Activated B cell treated with CpG ODN at 0.5 μM for 24 hours (primary cell): ENCODE measurements around the gene MACROD1. TPM values are rescaled to one million over a fixed set of nuclear protein-coding genes. Genes with fewer than 3 reads are reported as not detected.

Experiments
- ATAC-seq: fragments of 200-7000 bp; cut with Tn5 transposase; one replicate; pipeline ENCODE4 v1.10.0; 2021; ENCODE audit warnings: low read depth, mild to moderate bottlenecking, moderate library complexity
- CTCF ChIA-PET: fragments of 350-600 bp; sonication (Branson Sonifier 250); formaldehyde crosslinking; loops from one replicate; lab custom pipeline; 2021; ENCODE audit warnings: antibody characterized with exemption; lab: Charles Lee
- POLR2A ChIA-PET: fragments of 350-600 bp; sonication (Branson Sonifier 250); formaldehyde crosslinking; loops from one replicate; lab custom pipeline; 2021; ENCODE audit warnings: antibody characterized with exemption; lab: Charles Lee
- DNase-seq: peaks from one replicate; pipeline ENCODE4 v3.0.0; 2022
- H3K27ac Mint-ChIP-seq: one replicate; pipeline ENCODE4 v1.8.0; 2020; ENCODE audit warnings: mixed read lengths
- H3K27me3 Mint-ChIP-seq: one replicate; pipeline ENCODE4 v1.8.0; 2021; ENCODE audit warnings: mixed read lengths
- H3K36me3 Mint-ChIP-seq: one replicate; pipeline ENCODE4 v1.8.0; 2021; ENCODE audit warnings: low read depth, mixed read lengths
- H3K4me1 Mint-ChIP-seq: one replicate; pipeline ENCODE4 v1.8.0; 2021; ENCODE audit warnings: mixed read lengths
- H3K4me3 Mint-ChIP-seq: one replicate; pipeline ENCODE4 v1.8.0; 2020; ENCODE audit warnings: mild to moderate bottlenecking, mixed read lengths
- H3K9me3 Mint-ChIP-seq: one replicate; pipeline ENCODE4 v1.8.0; 2020; ENCODE audit warnings: mixed read lengths
- CTCF ChIP-seq: fragments of 200-600 bp; IDR thresholded peaks from one replicate; pipeline ENCODE4 v1.8.0; 2022; ENCODE audit warnings: antibody characterized with exemption, mild to moderate bottlenecking
- intact Hi-C: fragments of 100-400 bp; cut with micrococcal nuclease; formaldehyde crosslinking; loops from one replicate; pipeline ENCODE4 v1.15.1; 2024
- total RNA-seq: library from RNA; stranded (reverse); gene quantifications from 2 replicates; pipeline ENCODE4 v1.2.3, GENCODE V29; 2022

MACROD1 gene
- total RNA-seq, 1 donor from 2014 or later = 4.5 TPM

DNA sequence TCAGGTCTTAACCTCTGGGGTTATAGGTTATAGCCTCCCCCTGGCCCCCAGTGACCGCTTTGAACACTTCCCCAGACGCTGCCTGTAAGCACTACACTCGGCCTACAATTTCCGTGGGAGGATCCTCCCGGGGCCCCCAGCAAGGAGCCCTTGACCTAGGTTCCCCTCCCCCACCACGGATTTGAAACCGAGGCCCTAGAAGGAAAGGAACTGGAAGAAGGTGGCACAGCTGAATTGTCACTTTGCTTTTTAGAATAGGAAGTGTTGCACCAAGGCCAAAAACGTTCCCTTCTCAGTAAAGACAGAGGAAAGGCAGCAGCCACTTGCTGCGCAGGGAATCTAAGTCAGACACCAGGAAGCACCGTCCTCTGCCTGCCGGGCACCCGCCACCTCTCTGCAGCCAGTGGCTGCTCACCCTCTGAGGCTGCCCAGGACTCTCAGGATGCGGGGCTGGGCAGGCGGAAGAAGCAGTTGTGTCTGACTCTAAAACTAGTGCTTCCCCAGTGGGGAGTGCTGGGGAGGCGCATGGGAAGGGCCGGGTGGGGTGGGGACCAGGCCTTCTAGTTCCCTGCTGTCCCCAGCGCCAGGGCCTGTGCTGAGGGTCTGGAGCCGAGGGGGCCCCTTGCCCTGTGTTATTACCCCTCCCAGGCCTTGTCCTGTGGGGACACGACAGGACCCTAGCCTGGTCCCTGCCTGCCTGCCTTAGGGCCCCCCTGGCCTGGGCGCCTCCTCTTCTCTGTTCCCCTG, 138.1 kb downstream of the MACROD1 start:
- ChIA-PET POLR2A (no interaction called here), CTCF (no interaction called here)
- no peak for ATAC-seq
- Mint-ChIP-seq H3K4me1 (no peaks in the 10 kb centered on the region), H3K36me3 (no peaks in the 10 kb centered on the region), H3K27ac (no peak overlapping the region), H3K4me3 (no peak overlapping the region), H3K9me3 (no peaks in the 10 kb centered on the region), H3K27me3 (peaks cover 28% of the 10 kb centered on the region)
- no peak for TF ChIP-seq CTCF
- DNase-seq = no peak
- intact Hi-C loops = no loop called here

DNA sequence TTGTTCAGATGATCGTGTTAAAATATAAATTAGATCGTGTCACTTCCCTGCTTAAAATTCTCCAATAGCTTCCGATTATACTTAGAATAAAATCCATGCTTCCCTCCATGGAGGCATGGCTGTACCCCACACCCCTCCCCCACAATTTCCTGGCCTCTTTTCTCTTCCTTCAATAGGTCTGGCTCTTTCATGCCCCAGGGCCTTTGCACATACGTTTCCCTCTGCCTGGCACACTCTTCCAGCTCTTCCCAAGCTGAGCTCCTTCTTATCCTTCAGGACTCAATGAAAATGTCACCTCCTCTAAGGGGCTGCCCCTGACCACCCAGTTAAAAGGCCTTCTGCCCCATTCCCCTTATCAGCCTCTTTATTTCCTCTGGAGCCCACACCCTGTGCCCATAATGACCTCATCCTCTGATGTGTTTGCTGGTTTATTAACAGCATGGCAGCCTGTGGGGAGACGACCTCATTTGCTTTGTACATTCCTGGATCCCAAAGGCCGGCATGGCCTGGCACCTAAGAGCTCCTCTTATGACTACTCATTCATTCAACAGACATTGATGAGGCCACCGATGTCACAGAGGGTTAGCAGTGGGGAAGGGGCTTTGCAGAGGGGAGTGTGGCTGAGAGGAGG, 139.2 kb downstream of the MACROD1 start:
- no peaks in the 10 kb centered on the region for H3K9me3 Mint-ChIP-seq
- CTCF ChIA-PET = no interaction called here

DNA sequence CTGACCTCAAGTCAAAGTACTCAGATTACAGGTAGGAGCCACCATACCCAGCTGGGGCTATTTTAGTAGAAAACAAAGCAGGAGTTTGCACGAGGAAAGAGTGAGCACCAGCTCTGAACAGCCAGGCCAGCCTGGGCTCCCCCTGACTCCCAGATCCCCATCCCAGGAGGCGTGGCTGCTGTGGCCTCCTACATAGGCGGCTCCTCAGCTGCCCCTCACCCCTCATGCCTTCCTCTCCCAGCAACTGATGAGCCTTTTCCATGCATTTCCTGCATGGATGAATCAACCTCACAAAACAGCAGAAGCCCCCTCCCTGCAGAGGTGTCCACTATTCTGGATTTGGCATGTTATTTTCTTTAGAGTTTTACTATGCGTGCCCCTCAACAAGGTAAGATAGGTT, 140.7 kb downstream of the MACROD1 start:
- no peak for TF ChIP-seq CTCF
- no peak for DNase-seq
- intact Hi-C loops = no loop called here
- H3K4me3 Mint-ChIP-seq = no peak overlapping the region
- H3K36me3 Mint-ChIP-seq = no peaks in the 10 kb centered on the region
- ChIA-PET CTCF (no interaction called here), POLR2A (no interaction called here)
- no peaks in the 10 kb centered on the region for H3K9me3 Mint-ChIP-seq
- H3K4me1 Mint-ChIP-seq = no peaks in the 10 kb centered on the region
- no peak overlapping the region for H3K27ac Mint-ChIP-seq
- ATAC-seq = no peak
- peaks cover 22% of the 10 kb centered on the region for H3K27me3 Mint-ChIP-seq

More for the DNA sequence above, 139.2 kb downstream of the MACROD1 start:
- Mint-ChIP-seq H3K36me3 (no peaks in the 10 kb centered on the region), H3K27ac (no peak overlapping the region), H3K27me3 (peaks cover 25% of the 10 kb centered on the region), H3K4me3 (no peak overlapping the region), H3K4me1 (no peaks in the 10 kb centered on the region)
- ATAC-seq = no peak
- DNase-seq = no peak
- TF ChIP-seq CTCF = no peak
- intact Hi-C loops = no loop called here
- POLR2A ChIA-PET = no interaction called here

DNA sequence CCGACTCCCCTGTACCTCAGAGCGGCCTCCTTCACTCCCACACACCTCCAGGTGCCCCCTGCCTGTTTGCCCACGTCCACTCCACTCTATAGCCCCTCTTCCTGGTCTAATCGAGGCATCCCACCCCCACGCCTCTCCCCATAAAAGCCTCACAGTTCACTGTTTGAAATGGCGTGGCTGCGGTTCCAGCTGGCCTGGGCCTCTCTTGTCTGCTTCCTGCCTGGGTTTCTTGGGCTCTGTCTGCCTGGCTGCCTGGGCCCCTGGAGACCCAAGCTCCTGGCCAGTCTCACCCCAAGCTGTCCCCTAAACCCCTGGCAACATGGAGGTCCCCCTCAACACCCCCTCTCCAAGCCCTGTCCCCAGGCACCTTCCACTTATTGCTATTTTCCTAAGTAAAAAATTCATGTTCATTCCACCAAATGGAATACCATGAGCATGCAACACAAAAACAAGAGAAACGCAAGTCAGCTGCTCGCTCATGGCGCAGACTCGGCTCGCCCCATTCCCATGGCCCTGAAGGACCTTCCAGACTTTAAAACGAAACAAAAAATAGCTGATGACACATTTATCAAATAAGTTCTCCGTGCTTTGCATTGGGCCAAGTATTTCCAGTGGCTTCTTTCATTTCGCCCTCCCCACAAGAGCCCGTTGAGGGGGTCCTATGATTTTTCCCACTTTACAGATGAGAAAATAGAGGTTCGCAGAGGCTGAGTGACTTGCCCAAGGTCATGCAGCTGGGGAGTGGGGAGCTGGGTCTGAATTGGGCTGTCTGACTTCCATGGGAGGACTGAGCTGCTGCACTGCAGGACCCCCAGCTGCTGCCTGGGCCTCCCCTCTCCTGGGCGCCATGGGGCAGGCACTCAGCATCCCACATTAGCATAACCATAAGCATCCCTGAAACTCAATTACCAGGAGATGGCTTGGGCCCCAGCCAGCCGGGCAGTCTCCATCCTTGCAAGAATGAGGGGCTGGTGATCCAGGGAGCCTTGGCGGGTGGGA, 141.9 kb downstream of the MACROD1 start:
- ATAC-seq (no peak), DNase-seq (no peak)
- no peak overlapping the region for H3K4me3 Mint-ChIP-seq
- no peak for TF ChIP-seq CTCF
- no peak overlapping the region for H3K27ac Mint-ChIP-seq
- intact Hi-C loops = no loop called here
- H3K27me3 Mint-ChIP-seq = peaks cover 16% of the 10 kb centered on the region
- no peaks in the 10 kb centered on the region for H3K36me3 Mint-ChIP-seq
- H3K9me3 Mint-ChIP-seq = no peaks in the 10 kb centered on the region
- CTCF ChIA-PET = no interaction called here
- H3K4me1 Mint-ChIP-seq = no peaks in the 10 kb centered on the region
- POLR2A ChIA-PET = no interaction called here
